Measurements from ENCODE around the gene CLMN.

- TF ChIP-seq CTCF (IDR thresholded peaks at IDR 0.05) = no peak
- no peak for TF ChIP-seq EZH2 (IDR thresholded peaks at IDR 0.05; ENCODE audit: borderline replicate concordance, insufficient read depth, low read depth, low read length, poor library complexity, severe bottlenecking)
Measured at GRCh38 chr14:95273001-95273978, 46.4 kb downstream of the CLMN start.
